Fibroblast of skin of right quadriceps (primary cell): ENCODE measurements around the gene GRID1.

Experiments used
- DNase-seq: peaks from one replicate; pipeline ENCODE4 v3.0.0-alpha.2; 2013

Gene GRID1

GRCh38 chr10:86017841-86018734 is 348.5 kb downstream of the GRID1 start:
- DNase-seq = no peak

- DNase-seq = no peak
Measured at GRCh38 chr10:86013568-86013967, 353.0 kb downstream of the GRID1 start.

- DNase-seq = no peak
Measured at GRCh38 chr10:86007171-86007570, 359.4 kb downstream of the GRID1 start.

GRCh38 chr10:86004337-86004736 is 362.3 kb downstream of the GRID1 start:
- DNase-seq = no peak

DNA sequence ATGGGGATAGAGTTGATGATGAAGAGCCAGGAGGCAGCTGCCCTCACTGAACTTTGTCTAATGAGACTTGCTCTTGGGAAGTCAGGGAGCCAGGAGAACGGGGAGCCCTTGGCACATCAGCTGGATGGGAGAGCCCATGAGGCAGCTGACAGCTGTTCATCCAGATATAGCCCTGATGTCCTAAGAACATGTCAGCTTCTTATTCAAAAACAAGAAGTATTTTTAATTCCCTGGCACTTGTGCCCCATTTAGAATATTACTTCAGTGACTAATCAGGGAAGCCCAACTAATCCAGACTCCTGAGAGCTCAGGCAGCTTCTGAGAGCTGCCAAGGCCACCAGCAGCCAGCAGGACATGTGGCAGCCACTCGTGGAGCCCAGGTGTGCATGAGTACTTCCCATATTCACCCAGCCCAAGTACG is 363.4 kb downstream of the GRID1 start:
- DNase-seq = no peak

DNA sequence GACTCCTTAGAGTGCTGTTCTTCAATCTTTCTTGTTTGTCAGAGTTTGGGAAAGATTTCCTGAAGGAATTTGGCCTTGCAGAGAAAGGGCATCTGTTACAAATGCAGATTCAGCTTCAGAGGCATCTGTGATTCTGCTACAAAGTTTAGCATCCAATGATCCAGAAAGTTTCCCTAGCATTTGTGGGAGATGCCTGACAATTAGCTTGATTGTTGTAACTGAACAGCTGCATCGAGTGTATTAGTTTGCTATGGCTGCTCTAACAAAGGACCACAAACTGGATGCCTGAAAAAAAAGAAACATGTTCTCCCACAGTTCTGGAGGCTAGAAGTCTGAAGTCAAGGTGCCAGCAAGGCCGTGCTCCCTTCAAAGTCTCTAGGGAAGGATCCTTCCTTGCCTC is 365.1 kb downstream of the GRID1 start:
- DNase-seq = no peak

GRCh38 chr10:85997544-85997943 is 369.1 kb downstream of the GRID1 start:
- DNase-seq = no peak

DNA sequence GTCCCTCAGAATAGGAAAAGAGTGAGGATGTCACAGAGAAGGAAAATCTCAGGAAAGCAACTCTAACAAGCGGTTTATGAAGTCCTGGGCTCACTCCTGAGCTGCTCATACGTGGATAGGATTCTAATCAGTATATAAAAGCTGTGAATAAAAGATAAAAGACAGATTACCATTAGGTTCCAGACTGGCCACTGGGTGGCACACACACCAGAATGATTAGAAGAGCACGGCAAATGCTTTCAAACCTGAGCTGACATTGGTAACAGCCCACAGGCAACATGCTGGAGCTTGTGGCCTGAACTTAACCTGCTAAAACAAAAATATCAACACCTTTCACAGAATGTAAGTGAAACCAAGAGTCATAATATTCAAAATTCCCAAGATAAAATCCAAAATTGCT is 370.8 kb downstream of the GRID1 start:
- no peak for DNase-seq

DNA sequence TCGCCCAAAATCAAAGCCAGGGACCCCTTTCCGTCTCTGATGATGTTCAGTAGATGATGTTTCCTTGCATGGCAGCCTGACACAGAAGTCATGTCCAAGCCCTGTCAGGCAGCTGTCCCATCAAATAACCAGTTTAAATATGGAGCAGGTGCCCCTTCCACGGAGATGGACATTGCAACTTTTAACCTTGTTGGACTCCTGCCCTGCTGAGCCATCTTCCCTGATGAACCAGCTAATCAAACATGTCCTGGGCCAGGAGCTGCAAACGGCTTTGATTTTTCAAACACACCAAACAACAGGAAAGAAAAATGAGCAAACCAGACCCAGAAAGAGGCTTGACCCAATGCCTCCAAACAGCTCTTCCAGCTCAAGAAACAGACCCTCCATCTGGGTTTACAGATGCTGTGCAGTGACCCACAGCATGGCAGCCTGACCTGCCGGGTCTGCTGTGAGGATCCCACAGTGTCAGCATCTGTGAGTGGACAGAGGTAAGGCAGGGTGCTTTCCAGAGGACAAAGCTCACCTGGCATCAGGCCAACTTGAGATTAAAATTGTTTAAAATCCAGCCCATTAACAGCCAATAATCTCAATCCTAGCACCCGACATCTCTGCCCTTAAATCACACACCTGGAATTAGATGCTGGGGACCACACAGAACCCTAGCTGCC is 372.6 kb downstream of the GRID1 start:
- DNase-seq = no peak

- DNase-seq = no peak
Measured at GRCh38 chr10:85993140-85993539, 373.5 kb downstream of the GRID1 start.

- DNase-seq = no peak
Measured at GRCh38 chr10:85992324-85992723, 374.3 kb downstream of the GRID1 start.

DNA sequence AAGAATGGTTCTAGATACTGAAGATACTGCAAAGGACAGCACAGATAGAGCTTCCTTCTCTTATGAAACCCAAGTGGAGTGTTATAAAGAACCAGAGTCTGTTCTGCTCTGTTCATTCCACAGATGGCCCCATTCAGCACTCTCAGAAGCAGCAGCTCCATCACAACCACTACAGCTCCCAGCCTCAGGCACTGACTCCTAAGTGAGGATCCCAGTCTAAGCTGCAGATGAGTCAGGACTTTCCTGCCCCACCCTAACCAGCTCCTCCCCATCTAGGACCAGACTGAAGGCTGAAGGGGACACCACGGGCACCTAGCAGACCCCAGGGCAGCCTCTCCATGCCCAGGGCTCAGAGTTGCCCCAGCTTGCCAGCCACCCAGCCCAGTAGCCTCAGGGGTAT is 379.8 kb downstream of the GRID1 start:
- DNase-seq = no peak

- DNase-seq = no peak
Measured at GRCh38 chr10:85983051-85983450, 383.5 kb downstream of the GRID1 start.

GRCh38 chr10:85979598-85979997 is 387.0 kb downstream of the GRID1 start:
- no peak for DNase-seq

DNA sequence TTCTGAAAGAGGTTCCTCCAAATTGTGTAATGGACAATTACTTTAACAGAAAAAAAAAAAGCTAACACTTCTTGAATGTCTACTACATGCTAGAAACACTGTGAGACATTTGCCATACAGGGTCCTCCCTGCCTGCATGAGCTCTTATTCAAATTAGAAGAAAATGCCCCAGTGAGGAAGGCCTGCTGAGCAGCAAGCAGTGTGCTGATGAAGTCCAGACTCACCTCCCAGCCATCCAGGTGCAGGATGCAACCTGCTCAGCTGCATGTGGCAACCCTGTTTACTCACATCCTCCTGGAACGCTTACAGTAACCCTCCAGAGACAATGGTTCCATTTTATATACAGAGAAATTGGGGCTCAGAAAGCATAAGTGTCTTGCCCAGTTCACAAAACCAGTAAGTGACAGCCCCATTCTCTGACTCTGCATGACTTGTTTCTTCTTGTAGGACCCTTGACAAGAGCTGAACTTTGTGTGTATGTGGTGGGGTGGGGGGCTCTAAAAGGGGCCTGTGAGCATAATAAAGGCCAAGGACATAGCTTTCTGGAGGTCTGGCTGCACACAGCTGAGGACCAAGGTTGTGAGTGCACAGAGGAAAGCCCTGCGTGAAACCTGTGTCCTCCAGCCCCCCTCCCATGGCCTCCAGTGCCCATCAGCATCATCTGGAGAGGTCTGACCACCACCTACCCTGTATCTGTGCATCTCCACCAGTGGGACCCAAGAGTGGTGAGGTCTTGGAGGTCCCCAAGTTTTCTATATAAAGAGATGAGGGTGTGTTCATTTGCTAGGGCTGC is 387.8 kb downstream of the GRID1 start:
- DNase-seq = no peak

DNA sequence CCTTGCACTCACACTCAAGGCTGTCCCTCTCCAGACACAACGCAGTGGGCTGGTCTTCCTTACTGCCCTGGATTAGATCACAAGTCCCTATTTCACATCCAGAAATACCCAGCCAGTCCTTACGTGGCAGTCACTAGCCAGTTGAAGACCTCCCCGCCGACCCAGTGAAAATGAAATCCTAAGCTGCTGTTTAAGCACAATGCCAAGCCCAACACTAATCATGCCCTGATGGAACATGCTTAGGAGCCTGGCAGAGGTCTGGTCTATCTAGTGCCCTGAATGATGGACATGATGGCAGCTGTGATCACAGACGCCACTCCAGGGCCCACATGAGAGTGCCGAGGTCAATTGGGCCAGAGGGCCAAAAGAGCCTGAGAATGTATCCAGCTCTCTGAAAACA is 389.0 kb downstream of the GRID1 start:
- DNase-seq = no peak

GRCh38 chr10:85976267-85976793 is 390.3 kb downstream of the GRID1 start:
- DNase-seq = no peak

DNA sequence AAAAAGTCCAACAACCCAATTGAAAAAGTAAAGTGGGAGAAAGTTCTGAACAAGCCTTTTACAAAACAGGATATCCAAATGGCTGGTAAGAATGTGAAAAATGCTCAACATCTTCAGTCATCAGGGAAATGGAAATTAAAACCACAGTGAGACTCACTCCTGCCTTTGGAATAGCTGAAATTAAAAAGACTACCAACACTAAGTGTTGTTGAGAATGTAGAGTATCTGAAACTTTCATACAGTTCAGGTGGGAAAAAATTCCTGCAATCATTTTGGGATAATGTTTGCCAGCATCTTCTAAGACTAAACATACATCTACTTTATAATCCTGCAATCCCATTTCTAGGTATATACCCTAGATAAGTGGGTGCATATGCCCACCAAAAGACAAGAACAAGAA is 395.1 kb downstream of the GRID1 start:
- no peak for DNase-seq

GRCh38 chr10:85967594-85967993 is 399.0 kb downstream of the GRID1 start:
- DNase-seq = no peak

DNA sequence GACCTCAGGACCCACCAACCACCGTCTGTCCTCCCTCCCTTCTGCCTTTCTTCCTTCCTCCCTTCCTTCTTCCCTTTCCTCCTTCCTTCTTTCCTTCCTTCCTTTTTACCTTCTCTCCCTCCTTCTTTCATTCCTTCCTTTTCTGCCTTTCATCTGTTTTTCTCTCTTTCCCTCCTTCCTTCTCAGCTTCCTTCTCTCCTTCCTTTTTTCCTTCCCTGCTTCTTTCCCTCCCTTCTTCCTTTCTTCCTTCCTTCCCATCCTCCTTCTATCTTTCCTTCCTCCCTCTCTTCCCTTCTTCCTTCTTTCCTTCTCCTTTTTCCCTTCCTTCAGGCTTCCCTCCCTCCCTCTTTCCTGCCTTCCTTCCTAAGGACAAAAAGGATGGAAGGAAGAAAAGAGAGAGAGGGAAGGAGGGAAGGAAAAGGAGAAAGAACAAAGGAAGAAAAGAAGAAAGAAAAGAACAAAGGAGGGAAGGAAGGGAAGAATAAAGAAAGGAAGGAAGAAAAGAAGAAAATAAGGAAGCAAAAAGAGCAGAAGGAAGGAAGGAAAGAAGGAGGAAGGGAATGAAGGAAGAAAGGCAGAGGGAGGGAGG is 405.0 kb downstream of the GRID1 start:
- no peak for DNase-seq

DNA sequence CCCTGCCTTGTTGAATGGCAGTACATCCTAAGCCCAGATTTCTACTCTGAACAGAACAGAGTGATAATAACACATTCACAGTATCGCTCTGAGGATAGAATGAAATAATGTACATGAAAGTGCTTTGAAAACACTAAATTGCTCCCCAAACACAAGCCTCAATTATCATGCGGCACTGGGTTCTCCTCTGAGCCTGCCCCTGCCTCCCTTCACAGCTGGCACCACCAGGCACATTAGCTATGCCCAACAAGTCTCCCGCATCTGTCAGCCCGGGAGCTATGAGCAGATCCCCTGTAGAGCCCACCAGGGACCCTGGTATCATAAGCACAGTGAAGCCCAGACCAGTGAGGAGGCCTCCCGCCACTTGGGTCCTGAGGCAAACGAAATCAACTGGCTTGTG is 405.5 kb downstream of the GRID1 start:
- no peak for DNase-seq

- DNase-seq = no peak
Measured at GRCh38 chr10:85959239-85959638, 407.4 kb downstream of the GRID1 start.

- DNase-seq = no peak
Measured at GRCh38 chr10:85950921-85951320, 415.7 kb downstream of the GRID1 start.
